ENCODE data around the gene RHOG.

GRCh38 chr11:3833449-3833848, 7.3 kb downstream of the RHOG start:
- TF ChIP-seq, protein P1, sequence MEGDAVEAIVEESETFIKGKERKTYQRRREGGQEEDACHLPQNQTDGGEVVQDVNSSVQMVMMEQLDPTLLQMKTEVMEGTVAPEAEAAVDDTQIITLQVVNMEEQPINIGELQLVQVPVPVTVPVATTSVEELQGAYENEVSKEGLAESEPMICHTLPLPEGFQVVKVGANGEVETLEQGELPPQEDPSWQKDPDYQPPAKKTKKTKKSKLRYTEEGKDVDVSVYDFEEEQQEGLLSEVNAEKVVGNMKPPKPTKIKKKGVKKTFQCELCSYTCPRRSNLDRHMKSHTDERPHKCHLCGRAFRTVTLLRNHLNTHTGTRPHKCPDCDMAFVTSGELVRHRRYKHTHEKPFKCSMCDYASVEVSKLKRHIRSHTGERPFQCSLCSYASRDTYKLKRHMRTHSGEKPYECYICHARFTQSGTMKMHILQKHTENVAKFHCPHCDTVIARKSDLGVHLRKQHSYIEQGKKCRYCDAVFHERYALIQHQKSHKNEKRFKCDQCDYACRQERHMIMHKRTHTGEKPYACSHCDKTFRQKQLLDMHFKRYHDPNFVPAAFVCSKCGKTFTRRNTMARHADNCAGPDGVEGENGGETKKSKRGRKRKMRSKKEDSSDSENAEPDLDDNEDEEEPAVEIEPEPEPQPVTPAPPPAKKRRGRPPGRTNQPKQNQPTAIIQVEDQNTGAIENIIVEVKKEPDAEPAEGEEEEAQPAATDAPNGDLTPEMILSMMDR (IDR thresholded peaks at IDR 0.05 in 2 of 3, conservative IDR thresholded peaks at IDR 0.05 in 1 of 3; ENCODE audit: insufficient read depth in 2 of 3, low read depth in 1 of 3, low read length in 3 of 3): no peak
- no peak for TF ChIP-seq FOS (IDR thresholded peaks at IDR 0.05; ENCODE audit: extremely low read depth, insufficient read length)
- TF ChIP-seq ELF1 (tag; IDR thresholded peaks at IDR 0.05): no peak
- TF ChIP-seq YY1 (IDR thresholded peaks at IDR 0.05; ENCODE audit: borderline replicate concordance in 1 of 3, control insufficient read depth in 1 of 3, extremely low read depth in 1 of 3, insufficient read depth in 3 of 3, insufficient read length in 1 of 3, insufficient replicate concordance in 2 of 3, low read depth in 1 of 3, low read length in 2 of 3): no peak
- TF ChIP-seq CBX5 (IDR thresholded peaks at IDR 0.05; ENCODE audit: borderline replicate concordance, low read depth): no peak
- no peak for TF ChIP-seq TBP (optimal IDR thresholded peaks at IDR 0.05; ENCODE audit: low read depth, low read length)
- no peak for TF ChIP-seq EZH2 (IDR thresholded peaks at IDR 0.05; ENCODE audit: borderline replicate concordance, low read depth, low read length)
- TF ChIP-seq NFYB (IDR thresholded peaks at IDR 0.05; ENCODE audit: extremely low read depth, insufficient read length): no peak
- no peak for TF ChIP-seq JUN (IDR thresholded peaks at IDR 0.05; ENCODE audit: borderline replicate concordance, low read depth, low read length)
- no peak for TF ChIP-seq JUN (CRISPR knock-in tag; IDR thresholded peaks at IDR 0.05; ENCODE audit: borderline replicate concordance)

Measured in K562 (cell line).